D341Med (cell line): ENCODE measurements around the gene NBPF11.
"Not testable (repeated sequence)": the region's sequence is repeated elsewhere in the genome, so short reads cannot be mapped to it uniquely, and the experiment has no call there.

Source experiments
- DNase-seq: peaks from one replicate; pipeline ENCODE4 v3.0.0; 2012; ENCODE audit warnings: low spot score

NBPF11 gene, protein sequence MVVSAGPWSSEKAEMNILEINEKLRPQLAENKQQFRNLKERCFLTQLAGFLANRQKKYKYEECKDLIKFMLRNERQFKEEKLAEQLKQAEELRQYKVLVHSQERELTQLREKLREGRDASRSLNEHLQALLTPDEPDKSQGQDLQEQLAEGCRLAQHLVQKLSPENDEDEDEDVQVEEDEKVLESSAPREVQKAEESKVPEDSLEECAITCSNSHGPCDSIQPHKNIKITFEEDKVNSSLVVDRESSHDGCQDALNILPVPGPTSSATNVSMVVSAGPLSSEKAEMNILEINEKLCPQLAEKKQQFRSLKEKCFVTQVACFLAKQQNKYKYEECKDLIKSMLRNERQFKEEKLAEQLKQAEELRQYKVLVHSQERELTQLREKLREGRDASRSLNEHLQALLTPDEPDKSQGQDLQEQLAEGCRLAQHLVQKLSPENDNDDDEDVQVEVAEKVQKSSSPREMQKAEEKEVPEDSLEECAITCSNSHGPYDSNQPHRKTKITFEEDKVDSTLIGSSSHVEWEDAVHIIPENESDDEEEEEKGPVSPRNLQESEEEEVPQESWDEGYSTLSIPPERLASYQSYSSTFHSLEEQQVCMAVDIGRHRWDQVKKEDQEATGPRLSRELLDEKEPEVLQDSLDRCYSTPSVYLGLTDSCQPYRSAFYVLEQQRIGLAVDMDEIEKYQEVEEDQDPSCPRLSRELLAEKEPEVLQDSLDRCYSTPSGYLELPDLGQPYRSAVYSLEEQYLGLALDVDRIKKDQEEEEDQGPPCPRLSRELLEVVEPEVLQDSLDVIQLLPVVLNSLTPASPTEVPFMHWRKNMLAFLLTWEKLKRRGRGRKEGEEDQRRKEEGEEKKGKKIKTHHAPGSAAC

DNA sequence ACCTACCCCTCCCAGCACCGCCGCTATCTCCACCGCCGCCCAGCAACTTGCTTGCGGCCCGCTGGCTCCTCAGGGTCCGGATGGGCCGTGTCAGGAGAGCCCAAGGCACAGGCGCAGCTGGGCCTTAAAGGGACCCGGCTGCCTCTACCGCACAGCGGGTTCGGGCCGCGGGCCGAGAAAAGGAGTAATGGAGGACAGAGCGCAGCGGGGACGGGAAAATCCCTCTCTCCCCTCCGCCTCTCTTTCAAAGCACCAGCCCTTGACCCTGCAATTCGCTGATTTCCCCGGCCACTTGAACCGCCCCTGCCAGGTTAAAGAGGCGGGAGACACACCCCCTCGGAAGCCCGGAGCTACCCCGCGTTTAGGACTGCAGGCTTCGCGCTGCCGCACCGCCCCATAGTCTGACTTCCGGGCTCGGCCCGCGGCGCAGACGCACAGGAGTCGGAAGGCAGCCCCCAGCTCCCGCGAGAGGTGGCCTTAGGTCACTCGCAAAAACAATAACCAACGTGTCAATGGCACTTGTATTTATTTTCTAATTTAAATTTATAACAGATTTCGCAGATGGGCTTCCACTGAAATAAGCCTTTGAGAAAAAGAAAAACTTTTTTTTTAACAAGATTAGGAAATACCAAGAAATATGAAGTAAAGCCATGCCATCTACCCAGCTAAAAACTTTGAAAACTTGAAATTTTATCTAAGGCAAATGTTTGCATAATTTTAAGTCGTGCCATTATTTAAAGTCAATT, at the start of gene NBPF11:
NBPF11 (minus strand) TSS at position 371 of the 746 bp plus-strand sequence. CDS start 25,278 bp downstream, outside the sequence.
- not testable (repeated sequence) for DNase-seq

DNA sequence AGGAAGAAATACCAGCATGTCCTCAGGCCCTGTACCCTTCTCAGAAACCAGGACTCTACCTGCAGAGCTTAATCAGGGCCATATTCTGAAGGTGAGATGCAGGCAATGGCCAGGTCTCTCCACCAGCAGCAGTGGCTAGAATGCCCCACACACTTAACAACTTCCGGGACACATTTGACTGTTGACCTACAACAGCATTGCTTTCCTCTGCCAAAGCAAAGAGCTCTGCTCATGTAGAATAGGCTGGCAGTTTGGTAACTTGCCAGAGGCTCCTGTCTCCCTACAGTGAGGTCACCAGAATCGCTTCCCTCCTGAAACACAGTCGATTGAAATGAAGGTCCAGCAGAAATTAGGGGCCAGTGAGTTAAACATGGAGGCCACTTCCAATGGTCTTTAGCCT, 45.3 kb upstream of the NBPF11 start:
- not testable (repeated sequence) for DNase-seq

DNA sequence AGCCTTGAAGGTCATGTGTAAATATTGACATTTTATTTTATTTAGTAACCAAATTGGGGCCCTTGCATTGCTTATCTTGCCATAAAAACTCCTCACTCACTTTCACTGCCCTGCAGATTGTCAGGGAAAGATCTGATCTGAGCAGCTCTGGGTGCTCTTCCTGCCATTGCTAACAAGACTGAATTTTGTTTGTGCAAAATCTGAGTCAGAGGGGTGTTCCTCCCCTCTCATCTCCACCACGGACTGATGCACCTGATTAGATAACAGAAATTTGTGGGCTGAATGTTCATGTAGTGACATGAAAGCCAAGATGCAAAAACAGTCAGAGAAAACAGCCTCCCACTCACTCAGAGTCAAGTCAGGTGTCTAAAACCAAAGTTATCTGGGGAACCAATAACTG, 44.9 kb upstream of the NBPF11 start:
- not testable (repeated sequence) for DNase-seq

DNA sequence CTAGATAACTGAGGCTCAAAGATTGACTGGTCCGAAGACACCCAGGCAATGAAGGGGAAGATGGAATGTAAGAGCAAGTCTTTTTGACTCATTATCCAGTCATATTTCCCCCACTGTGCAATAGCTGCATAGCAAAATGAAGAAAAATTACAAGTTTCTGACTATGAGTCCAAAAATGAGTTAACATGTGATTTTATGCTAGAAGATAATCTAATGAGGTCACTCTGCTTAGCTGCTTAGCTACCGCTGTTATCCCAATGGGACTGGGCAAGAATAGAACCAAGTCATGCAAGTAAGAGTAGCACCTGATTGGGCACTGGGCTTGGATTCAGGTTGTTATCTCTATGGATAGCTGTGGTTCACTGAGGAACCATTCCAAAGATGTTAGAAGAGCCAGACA, 43.0 kb upstream of the NBPF11 start:
- not testable (repeated sequence) for DNase-seq

DNA sequence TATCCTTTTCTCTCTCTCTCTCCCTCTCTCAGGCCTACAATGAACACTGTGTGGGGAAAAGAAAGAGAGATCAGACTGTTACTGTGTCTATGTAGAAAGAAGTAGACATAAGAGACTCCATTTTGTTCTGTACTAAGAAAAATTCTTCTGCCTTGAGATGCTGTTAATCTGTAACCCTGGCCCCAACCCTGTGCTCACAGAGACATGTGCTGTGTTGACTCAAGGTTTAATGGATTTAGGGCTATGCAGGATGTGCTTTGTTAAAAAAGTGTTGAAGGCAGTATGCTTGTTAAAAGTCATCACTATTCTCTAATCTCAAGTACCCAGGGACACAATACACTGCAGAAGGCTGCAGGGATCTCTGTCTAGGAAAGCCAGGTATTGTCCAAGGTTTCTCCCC, 36.7 kb upstream of the NBPF11 start:
- not testable (repeated sequence) for DNase-seq

DNA sequence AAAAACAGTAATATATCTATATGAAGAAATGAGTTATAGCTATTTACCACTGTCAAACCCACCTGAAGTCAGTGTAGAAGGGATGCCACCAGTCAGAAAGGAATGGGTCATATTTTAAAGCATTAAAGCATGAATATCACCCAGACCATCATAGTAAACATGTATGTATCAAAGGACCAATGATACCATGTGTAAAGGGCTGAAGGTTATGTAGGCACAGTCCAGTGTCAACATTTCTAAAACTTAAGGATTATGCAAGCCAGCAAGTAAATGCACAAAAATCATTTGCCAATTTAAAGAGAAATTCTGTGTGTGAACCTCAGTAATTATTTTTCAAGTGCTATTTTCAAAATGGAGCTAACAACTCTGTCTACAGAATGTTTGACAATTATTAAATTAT, 26.6 kb upstream of the NBPF11 start:
- DNase-seq, result not testable (repeated sequence)

DNA sequence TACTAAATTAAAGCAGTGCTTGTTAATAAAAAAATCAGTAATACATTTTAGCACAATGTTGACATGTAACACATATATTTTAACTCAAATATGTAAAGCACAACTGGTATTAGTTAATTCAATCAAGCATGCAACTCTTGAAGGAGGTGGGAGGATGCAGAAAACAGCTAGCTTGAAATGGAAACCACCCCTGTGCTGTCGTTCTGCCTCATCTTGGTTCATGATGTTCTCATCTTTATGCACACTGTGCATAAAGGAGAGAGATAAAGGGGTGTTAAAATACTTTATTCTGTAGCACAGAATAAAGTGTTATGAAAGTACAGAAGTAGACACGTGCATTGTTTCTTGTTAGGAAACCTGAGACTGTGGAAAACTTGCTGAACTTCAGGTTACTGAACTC, 23.3 kb upstream of the NBPF11 start:
- not testable (repeated sequence) for DNase-seq

DNA sequence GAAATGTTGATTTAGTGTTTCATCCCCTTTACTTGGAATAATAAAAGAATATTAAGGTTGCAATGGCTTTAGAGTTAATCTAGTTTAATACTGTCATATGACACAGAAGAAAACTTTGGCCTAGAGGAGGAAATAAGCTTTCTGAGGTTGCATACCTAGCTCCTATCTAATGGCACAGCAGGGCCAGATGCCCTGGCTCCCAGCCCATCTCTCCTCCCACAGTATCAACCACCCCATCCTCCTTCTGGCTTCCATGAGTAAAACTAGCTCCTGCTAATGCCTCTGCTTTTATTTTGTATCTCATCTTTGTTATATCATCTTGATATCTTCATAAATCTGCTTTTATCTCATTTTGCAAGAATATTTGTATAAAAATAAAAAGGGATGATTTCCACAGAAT, 19.9 kb upstream of the NBPF11 start:
- DNase-seq, result not testable (repeated sequence)

DNA sequence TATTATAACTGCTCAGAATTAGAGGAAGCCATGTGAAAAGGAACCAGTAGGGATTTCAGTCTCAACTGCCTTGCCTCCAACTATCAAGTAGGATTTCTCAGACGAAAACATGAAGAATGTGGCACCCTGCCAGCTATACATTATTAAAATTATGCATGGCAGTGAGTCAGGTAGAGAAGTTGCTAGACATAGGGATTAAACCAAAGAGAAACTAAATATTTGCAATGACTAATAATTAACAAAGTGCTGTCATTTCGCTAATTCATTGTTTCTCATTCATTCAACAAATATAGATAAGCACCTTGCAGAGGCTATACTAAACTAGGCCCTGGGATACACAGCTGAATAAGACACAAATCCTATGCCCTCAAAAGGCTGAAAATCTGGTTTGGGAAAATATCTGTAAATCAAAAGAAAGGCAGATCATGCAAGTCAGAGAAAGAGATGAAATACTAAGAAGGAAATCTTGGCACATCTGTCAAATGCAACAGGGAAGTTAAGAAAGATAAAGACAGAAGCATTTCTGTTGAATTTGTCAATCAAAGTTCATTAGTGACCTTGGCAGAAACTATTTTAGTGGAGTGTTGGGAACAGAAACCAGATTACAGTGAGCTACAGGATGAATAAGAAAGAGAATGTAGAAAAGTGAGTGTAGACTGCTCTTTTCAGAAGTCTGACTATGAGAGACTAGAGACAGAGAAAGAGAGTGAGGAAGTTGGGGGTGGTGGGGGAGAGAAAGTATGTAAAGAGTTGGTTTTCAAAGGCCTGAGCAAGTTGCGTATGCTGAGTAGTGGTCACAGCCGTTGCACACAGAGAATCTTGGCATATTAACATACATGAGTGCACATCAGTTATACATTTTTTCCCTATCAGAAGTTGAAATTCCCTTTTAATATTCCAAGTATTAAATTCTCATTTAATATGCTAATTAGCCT, 14.7 kb upstream of the NBPF11 start:
- no peak for DNase-seq

DNA sequence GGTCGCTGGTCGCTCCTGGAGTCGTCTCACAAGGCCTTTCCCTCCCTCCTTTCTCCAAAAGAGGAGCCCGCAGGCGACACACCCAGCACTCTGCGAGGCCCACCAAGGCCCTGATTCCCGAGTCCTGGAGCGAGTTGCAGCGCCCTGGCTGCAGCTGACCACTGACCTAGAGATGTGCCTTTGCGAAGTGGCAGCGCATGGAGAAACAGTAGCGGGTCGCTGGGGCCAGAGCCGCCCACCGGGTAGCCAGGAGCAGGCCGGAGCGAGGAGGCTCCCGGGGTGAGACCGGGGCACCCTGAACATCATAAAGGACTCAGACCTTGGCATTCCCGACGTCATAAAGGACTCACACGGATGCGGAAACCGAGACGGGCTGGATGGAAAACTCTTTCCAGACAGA, 10.3 kb upstream of the NBPF11 start:
- peak; percentile 23 for DNase-seq

DNA sequence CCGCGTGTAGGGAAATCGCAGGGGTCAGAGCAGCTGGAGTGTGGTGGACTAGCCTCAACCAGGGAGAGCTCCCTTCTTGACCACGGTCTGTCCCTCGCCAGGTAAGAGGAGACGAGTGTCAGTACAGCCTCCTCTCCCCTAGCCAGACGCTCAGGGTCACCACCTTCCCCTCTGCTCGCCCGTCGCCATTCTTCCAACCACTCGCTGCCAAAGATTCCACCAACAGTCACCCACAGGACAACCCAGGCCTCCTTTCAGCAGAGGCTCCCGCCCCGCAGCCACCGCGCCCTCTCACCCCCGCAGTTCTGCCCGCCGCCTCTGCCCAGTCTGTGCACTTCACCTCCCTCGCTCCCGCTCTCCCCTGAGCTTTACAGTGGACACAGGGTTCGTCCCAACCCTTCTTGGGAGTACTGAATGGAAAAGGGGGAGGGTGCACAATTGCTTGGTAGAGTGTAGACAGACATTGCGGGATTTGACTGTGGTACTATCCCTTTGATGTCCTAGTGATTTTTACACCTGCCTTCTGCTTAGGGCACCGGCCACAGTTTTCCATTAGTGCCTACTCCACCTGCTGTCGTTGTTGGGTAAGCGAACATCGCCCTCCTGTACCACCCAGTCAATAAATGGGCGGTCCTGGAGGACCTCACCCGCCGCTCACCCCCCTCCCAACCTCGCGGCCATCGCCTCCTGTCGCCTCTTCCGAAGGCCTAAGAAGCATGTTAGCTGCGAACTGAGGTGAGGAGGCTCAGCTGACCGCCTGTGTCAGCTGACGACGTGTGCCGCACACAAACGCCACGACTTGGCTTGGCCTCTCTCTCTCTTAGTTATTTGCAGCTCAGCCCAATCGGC, 9.2 kb upstream of the NBPF11 start:
- no peak for DNase-seq

DNA sequence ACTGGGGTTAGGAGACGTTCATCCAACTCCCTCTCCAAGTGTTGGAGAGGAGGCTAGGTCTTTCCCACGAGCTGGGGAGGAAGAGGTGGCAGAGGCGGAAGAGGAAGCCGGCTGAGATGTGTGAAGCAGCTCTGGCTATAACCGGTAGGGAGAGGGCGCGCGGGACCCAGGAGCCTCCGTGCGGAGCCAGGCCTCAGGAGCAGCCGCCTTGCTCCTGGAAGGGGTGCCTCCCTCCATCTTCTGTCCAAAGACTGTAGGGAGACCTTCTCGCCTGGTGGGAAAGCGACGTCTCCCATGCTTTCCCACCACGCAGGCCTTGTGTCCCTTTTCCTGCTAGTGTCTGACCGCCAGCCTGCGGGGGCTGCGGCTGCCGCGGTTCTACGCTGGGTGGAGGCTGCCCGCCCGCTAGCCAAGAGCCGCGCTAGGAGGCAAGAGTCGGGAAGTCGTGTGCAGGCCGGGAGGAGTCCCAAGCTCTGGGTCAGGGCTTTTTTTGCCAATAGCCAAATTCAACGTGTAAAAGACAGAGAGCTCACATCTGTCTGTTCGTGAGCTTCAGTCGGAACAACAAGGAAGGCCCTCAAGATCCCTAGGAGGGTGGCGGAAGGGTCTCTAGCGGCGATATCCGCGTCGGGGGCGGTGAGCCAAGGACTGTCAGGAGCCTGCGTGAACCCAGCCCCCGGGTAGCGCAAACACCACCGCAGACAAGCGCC, 8.4 kb upstream of the NBPF11 start:
- DNase-seq, result peak; percentile 29

DNA sequence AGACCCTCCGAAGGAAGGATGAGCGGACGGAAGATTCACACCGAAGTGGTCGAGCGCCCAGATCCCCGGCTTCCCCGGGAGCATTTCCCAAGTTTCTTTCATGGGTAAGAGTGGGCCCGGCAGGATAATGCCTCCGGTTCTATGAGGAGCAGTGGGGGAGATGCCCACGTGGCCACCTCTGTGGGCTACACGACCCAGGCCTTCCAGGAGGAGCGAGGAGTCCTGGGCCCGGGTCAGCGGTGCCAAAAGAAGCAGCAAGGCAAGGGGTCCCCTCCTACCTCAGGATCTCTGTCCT, 7.9 kb upstream of the NBPF11 start:
- DNase-seq, result peak; percentile 18

DNA sequence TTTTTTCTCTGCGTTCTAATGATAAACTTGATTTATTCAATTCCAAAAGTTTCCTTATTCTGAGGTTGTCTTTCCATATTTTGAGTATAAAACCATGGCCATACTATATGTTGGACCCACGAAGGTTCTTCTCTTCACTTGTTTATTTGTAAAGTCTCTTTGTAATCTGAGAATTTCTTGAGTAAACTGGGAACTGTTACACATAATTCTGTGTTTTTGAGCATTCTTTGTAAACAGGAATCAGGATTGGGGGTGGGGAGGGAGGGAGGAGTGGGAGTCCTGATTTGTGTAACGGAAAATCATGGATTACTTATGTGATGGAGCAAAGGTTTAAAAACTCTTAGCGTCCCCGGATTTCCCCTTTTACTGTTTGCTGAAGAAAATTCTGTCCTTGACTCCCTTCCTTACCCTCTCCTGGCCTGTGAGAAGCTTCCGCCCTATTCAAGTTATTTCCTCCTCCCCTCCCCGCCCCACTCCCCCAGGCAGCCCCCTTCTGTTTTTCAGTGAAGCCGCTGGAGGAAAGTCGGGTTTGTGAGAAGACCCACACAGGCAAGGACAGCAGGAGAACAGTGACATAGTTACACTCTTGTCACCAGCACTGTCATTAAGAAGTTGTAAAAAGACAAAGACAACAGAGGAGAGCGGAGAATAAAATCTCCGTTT, 6.4 kb upstream of the NBPF11 start:
- DNase-seq, result no peak

DNA sequence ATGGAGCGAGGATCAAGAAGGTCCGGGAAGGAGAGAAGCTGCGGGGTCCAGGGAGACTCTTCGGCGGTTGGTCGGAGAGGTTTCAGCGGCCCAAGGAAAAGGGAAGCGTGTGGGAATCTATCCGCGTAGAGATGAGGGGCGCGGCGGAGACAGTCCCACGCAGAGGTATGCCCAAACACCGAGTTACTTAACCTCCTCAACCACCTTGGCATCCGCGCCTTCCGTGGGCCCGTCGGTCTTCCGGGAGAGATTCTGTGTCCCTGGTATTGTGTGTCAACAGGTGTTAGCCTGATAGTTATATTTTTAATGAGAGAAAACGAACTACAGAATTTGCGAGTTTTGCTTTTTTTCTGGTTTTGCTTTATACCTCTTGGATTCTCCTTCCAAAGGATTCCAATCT, 5.7 kb upstream of the NBPF11 start:
- not testable (repeated sequence) for DNase-seq

DNA sequence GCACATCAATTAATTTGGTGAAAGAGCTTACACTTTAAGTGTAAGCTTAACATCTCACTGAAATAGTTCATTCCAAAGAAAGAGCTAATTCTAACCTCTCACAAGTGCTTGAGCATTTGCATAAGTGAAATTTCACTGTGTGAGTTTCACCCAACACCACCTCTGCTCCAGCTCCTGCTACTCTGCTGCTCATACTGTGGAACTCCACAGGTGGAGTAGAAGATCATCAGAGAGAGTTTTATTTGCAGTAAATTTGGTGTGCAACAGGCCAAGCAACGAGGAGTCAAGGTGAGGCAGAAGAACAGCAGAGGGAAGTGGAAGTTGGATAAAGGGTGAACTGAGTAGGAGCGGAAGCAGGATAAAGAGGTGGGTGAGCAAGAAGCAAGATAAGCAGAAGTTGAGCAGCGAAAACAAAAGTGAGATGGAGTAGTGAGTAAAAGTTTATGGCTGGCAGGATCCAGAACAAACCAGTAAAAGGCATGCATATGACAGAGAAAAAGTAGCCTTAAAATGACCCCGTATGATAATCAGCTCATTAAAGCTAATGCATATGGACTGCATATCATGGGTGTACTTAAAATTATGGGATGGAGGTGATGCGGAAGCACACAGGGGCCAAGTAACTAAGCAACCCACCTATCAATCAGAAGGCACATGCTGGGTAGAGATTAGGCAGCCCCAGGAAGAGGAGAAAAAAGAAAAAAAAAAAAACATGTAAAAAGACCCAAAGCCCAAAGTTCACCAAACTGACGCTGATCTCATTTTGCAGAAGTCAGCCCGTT, 3.6 kb upstream of the NBPF11 start:
- DNase-seq, result not testable (repeated sequence)

DNA sequence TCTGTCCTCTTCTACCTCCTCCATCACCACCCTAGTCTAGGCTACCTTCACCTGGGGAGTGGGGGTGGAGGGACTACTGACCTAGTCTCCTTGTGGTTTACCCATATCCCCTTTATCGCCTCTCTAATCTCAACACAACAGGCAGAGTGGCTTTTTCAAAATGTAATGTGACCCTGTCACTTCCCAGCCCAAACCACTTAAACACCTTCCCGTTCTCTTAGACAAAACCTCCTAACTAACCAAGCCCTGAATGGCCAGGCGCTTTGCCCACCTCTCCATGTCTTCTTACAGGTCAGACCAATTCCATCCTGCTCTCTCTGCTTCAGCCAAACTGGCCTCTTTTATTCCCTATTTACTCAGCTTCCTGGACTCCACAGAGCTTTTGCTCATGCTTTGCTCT, 714 bp upstream of the NBPF11 start:
- DNase-seq, result not testable (repeated sequence)

DNA sequence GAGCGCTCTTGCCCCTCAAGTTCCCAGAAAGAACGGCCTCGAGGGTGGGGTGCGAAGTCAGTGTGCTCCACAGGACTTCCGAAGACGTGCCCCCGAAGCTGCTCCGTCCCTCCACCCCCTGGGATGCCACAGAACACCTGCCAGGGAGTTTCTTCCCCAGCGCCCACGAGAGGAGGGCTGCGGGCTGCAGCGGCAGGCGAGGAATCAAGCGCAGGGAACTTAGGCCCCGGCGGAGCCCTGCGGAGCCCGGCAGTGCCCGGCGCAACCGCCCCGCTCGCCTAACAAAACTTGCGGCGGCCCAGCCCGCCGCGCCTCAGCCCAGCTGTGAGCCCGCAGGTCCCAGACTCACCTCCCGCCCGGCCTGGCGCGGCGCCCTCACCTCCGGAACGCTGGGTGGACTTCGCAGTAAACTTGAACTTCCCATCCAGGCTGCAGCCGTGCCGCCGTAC, 686 bp downstream of the NBPF11 start:
- DNase-seq, result peak; percentile 60
